NCI-H2196 treated with DMSO at 0.1 percent for 48 hours (cell line): ENCODE measurements around the gene SMARCD1.

Source experiments
- DNase-seq: peaks from one replicate; lab custom pipeline; 2025; ENCODE audit not compliant: unreplicated experiment; lab: John Stamatoyannopoulos, UW

SMARCD1 gene

DNA sequence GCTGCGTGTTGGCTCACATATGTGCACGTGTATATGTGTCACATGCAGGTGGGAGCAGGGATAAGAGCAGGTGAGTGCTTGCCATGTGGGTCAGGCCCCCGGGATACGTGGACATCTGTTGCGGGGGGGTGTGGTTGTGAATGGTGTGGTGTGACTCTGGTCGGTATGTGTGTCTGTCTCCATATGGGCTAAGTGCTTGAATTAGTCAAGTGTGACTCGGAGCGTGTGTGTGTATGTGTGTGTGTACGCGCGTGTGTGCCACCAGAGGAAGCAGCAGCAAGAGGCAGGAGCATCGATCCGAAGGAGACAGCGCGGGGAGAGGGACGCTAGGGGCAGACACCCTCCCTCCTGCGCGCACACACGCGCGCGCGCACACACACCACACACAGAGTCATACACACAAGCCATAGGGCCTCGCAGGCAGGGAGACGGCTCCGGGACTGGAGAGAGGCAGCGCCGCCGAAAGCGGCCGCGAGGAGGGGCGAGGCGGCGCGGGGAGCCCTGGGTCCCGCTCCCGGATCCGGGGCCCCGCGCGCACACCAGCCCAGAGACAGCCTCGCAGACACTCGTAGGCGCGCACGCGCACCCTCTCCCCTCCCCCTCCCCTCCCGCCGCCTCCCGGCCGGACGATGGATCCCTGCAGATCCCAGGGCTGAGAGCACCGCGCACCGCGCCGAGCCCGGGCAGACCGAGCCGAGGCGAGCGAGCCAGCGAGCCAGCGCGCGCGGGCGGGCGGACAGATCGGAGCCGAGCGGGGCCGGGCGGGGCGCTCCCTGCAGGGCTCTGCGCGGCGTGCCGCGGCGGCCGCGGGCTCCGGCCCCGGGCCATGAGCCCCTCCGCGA, 27.9 kb upstream of the SMARCD1 start, which contains the start of gene ASIC1:
Gene ASIC1 (plus strand): TSS at position 597 of the 842 bp plus-strand sequence. CDS start 1,171 bp downstream, outside the sequence.
- DNase-seq: no peak

GRCh38 chr12:50057896-50058670, 27.1 kb upstream of the SMARCD1 start:
- no peak for DNase-seq

DNA sequence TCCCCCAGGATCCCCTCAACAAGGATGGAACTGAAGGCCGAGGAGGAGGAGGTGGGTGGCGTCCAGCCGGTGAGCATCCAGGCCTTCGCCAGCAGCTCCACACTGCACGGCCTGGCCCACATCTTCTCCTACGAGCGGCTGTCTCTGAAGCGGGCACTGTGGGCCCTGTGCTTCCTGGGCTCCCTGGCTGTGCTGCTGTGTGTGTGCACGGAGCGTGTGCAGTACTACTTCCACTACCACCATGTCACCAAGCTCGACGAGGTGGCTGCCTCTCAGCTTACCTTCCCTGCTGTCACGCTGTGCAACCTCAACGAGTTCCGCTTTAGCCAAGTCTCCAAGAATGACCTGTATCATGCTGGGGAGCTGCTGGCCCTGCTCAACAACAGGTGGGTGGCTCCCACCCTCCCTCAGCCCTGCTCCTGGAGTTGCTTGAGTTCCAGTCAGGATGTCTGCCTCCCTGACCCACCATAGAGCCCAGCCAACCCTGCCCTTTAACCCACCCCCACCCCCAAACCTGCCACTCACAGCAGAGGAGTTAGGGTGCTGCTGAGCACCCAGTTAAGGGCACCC, 26.3 kb upstream of the SMARCD1 start:
- DNase-seq: peak; percentile 19

DNA sequence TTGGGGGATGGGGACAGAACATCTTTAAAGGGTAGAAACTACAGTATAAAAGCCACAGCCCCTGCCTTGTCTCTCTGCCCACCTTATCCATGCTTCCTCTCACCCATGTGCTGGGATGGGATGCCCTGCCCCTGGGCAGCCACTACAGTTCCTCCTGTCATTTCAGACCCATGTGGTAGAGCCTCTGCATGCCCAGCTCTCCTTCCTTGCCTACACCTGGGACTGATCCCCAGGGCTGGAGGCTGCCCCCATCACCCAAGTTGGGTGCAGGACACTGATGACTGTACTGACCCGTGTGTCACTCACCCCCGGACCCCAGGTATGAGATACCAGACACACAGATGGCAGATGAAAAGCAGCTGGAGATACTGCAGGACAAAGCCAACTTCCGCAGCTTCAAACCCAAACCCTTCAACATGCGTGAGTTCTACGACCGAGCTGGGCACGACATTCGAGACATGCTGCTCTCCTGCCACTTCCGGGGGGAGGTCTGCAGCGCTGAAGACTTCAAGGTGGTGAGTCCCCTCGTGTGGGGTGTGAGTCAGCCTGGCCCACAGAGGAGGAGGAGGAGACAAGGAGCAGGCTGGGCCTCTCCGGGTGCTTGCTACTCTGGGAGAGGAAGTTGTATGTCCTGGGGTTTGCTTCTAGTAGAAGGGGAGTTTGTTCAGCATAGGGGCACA, 25.6 kb upstream of the SMARCD1 start:
- DNase-seq: no peak

DNA sequence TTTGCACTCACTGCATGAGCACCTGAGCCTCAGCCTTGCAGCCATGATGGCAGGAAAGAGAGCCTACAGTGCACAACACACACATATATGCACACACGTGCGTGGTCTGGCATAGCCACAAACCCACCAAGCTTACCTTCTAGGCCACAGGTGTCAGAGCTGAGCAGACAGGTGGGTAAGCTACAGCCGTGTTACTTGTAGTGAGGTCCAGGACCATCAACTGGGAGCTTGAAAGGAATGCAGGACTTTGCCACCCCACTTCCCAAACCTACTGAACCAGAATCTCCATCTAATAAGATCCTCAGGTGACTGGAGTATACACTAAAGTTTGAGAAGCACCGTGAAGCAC, 25.0 kb upstream of the SMARCD1 start:
- no peak for DNase-seq

DNA sequence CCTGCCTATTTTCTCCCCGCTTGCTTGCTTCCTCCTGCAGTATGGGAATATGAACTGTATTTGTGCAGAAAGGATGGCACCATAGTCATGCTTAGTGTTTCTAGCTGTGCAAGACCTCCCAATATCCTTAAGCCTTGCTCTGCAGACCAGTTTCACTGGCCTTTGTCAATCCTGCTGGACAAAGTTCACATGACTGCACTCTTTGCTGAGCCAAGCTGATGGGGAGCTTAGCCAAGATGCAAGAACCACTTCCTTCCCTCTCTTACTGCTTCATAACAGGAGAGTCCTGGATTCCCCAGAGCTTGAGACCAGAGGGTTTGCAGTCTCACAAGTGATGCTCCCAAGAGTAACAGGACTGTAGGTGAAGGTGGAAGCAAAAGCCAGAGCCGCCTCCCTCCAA, 24.0 kb upstream of the SMARCD1 start:
- DNase-seq: no peak

- DNase-seq: no peak
Measured at GRCh38 chr12:50061946-50062686, 23.0 kb upstream of the SMARCD1 start.

- DNase-seq: peak; percentile 4
Measured at GRCh38 chr12:50062728-50063460, 22.2 kb upstream of the SMARCD1 start.

- DNase-seq: no peak
Measured at GRCh38 chr12:50065726-50066310, 19.3 kb upstream of the SMARCD1 start.

GRCh38 chr12:50066402-50066801, 18.7 kb upstream of the SMARCD1 start:
- DNase-seq: peak; percentile 16

GRCh38 chr12:50069069-50069468, 16.1 kb upstream of the SMARCD1 start:
- DNase-seq: no peak

GRCh38 chr12:50069539-50069938, 15.6 kb upstream of the SMARCD1 start:
- no peak for DNase-seq

GRCh38 chr12:50070314-50071060, 14.7 kb upstream of the SMARCD1 start:
- peak; percentile 45 for DNase-seq

DNA sequence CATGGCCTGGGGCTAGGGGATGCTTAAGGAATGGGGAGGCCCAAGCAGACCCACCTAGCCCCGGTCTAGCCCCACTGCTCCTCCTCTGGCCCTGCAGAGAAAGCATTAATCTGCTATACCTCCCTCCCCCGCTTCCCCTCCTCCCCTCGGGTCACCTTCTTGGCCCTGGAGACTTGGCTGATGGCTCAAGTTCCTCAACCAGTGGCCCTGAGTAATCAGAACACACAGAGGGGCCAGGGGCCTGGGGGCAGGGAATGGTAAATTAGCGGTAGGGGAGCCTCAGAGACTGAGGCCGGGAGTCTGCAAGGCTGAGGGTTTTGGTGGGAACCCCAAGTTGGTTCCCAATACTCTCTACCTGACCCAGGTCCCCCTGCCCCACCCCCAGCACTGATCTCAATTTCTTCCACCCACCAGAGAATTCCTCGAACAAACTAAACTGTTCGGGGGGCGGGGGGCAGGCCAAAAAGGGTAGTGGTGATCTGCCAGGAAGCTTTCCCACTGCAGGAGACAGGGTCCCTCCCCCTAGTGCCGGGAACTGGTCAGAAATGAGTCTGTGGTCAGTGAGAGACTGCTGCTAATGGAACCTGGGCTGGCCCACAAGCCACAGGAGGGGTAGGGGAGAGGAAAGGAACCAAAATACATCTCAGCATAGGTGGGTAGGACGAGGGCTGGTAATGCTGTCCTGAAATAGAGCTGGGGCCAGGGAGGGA, 12.8 kb upstream of the SMARCD1 start:
- no peak for DNase-seq

DNA sequence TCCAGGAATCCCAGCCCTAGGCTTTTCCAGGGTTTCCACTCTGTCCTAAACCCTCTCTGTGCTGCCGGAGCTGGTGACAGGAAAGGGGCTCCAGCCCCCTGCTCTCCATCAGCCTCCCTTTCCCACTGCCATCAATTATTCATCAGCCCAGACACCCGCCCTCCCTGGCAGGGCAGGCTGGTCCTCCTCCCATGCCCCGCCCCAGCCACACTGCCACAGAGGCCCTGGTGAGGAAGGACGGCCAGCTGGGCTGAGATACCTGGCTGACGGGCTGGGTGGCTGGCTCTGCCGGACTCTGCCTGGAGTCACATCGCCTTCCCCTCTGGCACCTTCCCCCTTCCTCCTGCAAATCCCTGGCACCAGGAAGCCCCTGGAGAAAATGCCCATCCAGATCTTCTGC, 11.9 kb upstream of the SMARCD1 start:
- DNase-seq: no peak

DNA sequence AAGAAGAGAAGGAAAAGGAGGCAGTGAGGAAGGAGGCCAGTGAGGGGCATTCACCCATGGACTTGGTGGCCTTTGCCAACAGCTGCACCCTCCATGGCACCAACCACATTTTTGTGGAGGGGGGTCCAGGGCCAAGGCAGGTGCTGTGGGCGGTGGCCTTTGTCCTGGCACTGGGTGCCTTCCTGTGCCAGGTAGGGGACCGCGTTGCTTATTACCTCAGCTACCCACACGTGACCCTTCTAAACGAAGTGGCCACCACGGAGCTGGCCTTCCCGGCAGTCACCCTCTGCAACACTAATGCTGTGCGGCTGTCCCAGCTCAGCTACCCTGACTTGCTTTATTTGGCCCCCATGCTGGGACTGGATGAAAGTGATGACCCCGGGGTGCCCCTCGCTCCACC, 11.4 kb upstream of the SMARCD1 start:
- no peak for DNase-seq

DNA sequence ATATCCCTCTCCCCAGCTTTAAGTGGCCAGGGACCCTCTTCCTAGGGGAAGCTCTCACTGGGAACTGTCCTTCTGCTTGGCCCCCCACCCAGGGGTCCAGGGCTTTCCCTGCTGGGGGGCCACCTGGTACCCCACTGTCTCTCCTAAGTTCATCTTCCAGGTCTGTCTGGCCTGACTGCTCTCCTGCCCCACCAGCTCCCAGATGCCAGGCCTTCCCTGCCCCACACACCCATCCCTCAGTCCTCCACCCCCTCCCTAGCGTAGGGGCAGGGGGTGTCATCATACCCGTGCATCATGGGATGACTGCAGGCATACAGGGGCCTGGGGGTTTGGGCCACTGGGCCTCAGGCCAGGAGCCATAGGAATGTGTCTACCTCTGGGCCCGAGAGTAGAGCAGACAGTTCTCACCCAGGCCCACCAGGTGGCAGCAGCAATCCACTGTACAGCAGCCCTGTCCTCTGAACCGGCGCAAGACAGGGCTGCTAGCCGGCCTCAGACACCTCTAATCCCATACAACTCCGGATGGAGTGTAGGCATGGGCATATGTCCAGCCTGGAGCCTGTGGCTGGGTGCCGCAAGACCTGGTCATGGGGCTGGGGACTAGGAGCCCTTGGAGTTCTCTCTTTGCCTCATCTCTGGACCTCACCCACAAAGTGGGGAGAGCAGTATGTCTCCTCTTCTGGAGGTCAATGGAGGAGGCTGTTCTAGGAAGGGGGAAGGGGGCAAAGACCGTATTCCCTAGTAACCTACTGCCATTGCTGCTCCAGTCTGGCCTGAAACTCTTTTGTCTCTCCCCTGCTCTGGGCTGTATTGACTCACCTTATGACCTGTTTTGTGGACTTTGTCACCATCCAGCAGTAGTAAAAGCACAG, 10.0 kb upstream of the SMARCD1 start:
- DNase-seq: peak; percentile 78
